Thyroid gland (tissue), 4 donors: Measurements from ENCODE around the gene GALNT10. TPM values are rescaled to one million over a fixed set of nuclear protein-coding genes. Genes with fewer than 3 reads are reported as not detected.

Source experiments
- DNase-seq, 2 donors: peaks; one replicate each; pipeline ENCODE4 v3.0.0-alpha.2; 2019
- H3K27ac ChIP-seq, 3 donors: fragments of 200-600 bp; sonication (generic); 1 replicate in 2 of 3; 2 replicates in 1 of 3; pipeline ENCODE4 v1.5.1; 2016 to 2019; ENCODE audit warnings: mild to moderate bottlenecking in 1 of 3, moderate library complexity in 1 of 3
- H3K27me3 ChIP-seq: fragments of 200-600 bp; sonication (generic); one replicate; pipeline ENCODE4 v1.5.1; 2019
- H3K36me3 ChIP-seq, 2 donors: fragments of 200-600 bp; sonication (generic); one replicate each; pipeline ENCODE4 v1.5.1; 2016 to 2019
- H3K4me1 ChIP-seq, 2 donors: fragments of 200-600 bp; sonication (generic); one replicate each; pipeline ENCODE4 v1.5.1; 2017 to 2019
- H3K4me3 ChIP-seq, 3 donors: fragments of 200-600 bp; sonication (generic); replicated peaks in 1 of 3; 1 replicate in 2 of 3; 2 replicates in 1 of 3; pipeline ENCODE4 v1.5.1; 2016; ENCODE audit warnings: mild to moderate bottlenecking in 1 of 3
- H3K9me3 ChIP-seq: fragments of 200-600 bp; sonication (generic); one replicate; pipeline ENCODE4 v1.5.1; 2017
- POLR2A ChIP-seq, 2 donors: fragments of 450-650 bp; IDR thresholded peaks; one replicate each; pipeline ENCODE4 v1.6.1; 2017; ENCODE audit warnings: antibody characterized with exemption in 2 of 2, mild to moderate bottlenecking in 2 of 2, moderate library complexity in 1 of 2
- WGBS, 2 donors: methylation state at CpG; one replicate each; pipeline ENCODE4 v1.1.5; 2017; 5-methylcytosine and 5-hydroxymethylcytosine counted together
- intact Hi-C: fragments of 100-400 bp; cut with DNase I; formaldehyde crosslinking; loops from one replicate; pipeline ENCODE4 v1.15.1; 2023
- total RNA-seq, 4 donors: library from RNA; depleted of rRNA; stranded (reverse); fragments of >200 nt; gene quantifications; one replicate each; pipeline ENCODE4 v1.2.3, GENCODE V29; 2016
- TF ChIP-seq, protein P1 (sequence below), 6 experiments: fragments of 200-600 bp in 3 of 6; fragments of 450-650 bp in 3 of 6; sonication (generic) in 3 of 6; IDR thresholded peaks; one replicate each; pipeline ENCODE4 v1.5.1; 2016 to 2019; ENCODE audit warnings: antibody characterized with exemption in 6 of 6, mild to moderate bottlenecking in 2 of 6, inconsistent platforms in 1 of 6, moderate library complexity in 1 of 6

The GALNT10 gene
- total RNA-seq, 4 donors from 2014 or later = 33.3 to 69.6 (median 58.1) TPM

DNA sequence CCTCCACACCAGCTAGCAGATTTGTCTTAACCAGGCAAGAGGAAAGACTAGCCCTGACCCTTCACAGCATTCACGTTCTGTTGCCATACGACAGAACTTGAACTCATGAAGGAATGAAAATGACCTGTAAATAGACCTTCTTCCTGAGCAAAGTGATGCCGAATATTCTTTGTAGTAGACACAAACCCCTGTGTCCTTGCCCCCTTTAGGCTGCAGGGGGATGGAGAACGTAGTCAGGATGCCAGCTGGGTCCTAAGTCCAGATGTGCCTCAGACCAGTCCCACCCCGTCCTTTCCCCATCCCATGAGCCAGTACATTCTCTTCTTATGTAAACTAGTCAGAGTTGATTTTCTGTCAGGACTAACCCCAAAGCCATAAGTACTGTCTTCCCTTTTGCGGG lies 151.1 kb downstream of the GALNT10 start:
- H3K27me3 ChIP-seq = no peaks in the 10 kb centered on the region
- no peaks in the 10 kb centered on the region for H3K4me1 ChIP-seq
- H3K27ac ChIP-seq = no peak overlapping the region
- H3K9me3 ChIP-seq = no peaks in the 10 kb centered on the region
- WGBS, 2 donors = 95 to 97% methylated on average over 6 of the region's 6 CpGs
- no peak for DNase-seq
- no peaks in the 10 kb centered on the region for H3K36me3 ChIP-seq
- H3K4me3 ChIP-seq = no peak overlapping the region
- TF ChIP-seq, protein P1, sequence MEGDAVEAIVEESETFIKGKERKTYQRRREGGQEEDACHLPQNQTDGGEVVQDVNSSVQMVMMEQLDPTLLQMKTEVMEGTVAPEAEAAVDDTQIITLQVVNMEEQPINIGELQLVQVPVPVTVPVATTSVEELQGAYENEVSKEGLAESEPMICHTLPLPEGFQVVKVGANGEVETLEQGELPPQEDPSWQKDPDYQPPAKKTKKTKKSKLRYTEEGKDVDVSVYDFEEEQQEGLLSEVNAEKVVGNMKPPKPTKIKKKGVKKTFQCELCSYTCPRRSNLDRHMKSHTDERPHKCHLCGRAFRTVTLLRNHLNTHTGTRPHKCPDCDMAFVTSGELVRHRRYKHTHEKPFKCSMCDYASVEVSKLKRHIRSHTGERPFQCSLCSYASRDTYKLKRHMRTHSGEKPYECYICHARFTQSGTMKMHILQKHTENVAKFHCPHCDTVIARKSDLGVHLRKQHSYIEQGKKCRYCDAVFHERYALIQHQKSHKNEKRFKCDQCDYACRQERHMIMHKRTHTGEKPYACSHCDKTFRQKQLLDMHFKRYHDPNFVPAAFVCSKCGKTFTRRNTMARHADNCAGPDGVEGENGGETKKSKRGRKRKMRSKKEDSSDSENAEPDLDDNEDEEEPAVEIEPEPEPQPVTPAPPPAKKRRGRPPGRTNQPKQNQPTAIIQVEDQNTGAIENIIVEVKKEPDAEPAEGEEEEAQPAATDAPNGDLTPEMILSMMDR (IDR thresholded peaks at IDR 0.05) = no peak
- no peak for TF ChIP-seq POLR2A (IDR thresholded peaks at IDR 0.05)
- intact Hi-C loops = no loop called here

- no peak for DNase-seq
- no peaks in the 10 kb centered on the region for H3K27me3 ChIP-seq
- H3K4me1 ChIP-seq = peaks cover 0 to 4% of the 10 kb centered on the region in 2 donors
- no peak for TF ChIP-seq POLR2A (IDR thresholded peaks at IDR 0.05)
- TF ChIP-seq, protein P1 (IDR thresholded peaks at IDR 0.05) = no peak
- H3K9me3 ChIP-seq = no peaks in the 10 kb centered on the region
- no peaks in the 10 kb centered on the region for H3K36me3 ChIP-seq
- 75 to 77% methylated on average over 7 of the region's 7 CpGs for WGBS, 2 donors
- H3K27ac ChIP-seq = no peak overlapping the region
- intact Hi-C loops = no loop called here
- no peak overlapping the region for H3K4me3 ChIP-seq
Observed at GRCh38 chr5:154342211-154342610, 151.7 kb downstream of the GALNT10 start.

DNA sequence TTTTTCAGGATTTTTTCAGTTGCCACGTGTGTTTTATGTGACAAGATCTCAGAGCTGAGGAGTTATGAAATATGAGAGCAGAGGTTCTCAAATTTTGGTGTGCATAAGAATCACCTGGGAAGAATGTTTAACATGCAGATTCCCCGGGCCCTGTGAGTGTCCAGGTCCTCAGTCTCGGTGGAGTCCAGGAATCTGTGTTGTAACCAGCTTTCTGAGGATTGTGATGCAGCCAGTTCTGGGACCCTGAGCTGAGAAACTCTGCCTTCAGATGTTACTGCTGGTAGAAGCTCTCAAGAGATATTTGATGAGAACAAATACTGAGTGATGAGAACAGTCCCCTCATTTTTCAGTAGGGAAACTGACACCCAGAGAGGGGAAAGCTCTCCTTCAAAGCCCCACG lies 152.4 kb downstream of the GALNT10 start:
- Histone ChIP-seq H3K4me1 (peaks cover 0 to 4% of the 10 kb centered on the region in 2 donors), H3K4me3 (no peak overlapping the region), H3K27ac (no peak overlapping the region), H3K9me3 (no peaks in the 10 kb centered on the region), H3K36me3 (no peaks in the 10 kb centered on the region), H3K27me3 (no peaks in the 10 kb centered on the region)
- no peak for TF ChIP-seq POLR2A (IDR thresholded peaks at IDR 0.05)
- TF ChIP-seq, protein P1 (IDR thresholded peaks at IDR 0.05) = no peak
- intact Hi-C loops = no loop called here
- 91 to 92% methylated on average over 4 of the region's 4 CpGs for WGBS, 2 donors
- no peak for DNase-seq

DNA sequence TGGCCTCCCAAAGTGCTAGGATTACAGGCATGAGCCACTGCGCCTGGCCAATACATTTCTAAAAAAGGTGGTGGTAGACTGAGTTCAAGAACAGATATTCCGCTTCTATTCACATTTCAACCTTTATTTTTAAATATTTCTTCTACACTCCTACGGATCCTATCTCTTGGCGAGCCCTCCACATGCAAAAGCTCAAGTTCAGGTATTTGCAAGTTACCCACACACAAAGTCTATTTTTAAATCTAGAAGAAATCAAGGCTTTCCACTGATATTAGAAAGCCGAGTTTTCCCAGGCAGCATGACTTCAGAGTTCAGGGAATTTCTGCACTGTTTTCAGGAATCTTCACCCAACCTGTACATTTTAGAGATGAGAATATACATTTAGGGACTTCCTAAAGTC lies 153.9 kb downstream of the GALNT10 start:
- no peak overlapping the region for H3K27ac ChIP-seq
- H3K9me3 ChIP-seq = no peaks in the 10 kb centered on the region
- intact Hi-C loops = no loop called here
- peaks cover 0 to 4% of the 10 kb centered on the region in 2 donors for H3K4me1 ChIP-seq
- no peaks in the 10 kb centered on the region for H3K27me3 ChIP-seq
- H3K36me3 ChIP-seq = no peaks in the 10 kb centered on the region
- no peak for DNase-seq
- no peak for TF ChIP-seq POLR2A (IDR thresholded peaks at IDR 0.05)
- TF ChIP-seq, protein P1 (IDR thresholded peaks at IDR 0.05) = no peak
- WGBS, 2 donors = 93 to 99% methylated on average over 5 of the region's 5 CpGs
- no peak overlapping the region for H3K4me3 ChIP-seq

- DNase-seq = no peak
- no peaks in the 10 kb centered on the region for H3K36me3 ChIP-seq
- intact Hi-C loops = no loop called here
- peaks cover 0 to 4% of the 10 kb centered on the region in 2 donors for H3K4me1 ChIP-seq
- no peaks in the 10 kb centered on the region for H3K27me3 ChIP-seq
- no peak overlapping the region for H3K27ac ChIP-seq
- no peaks in the 10 kb centered on the region for H3K9me3 ChIP-seq
- no peak overlapping the region for H3K4me3 ChIP-seq
- TF ChIP-seq POLR2A (IDR thresholded peaks at IDR 0.05) = no peak
- TF ChIP-seq, protein P1 (IDR thresholded peaks at IDR 0.05) = no peak
- 89 to 93% methylated on average over 5 of the region's 5 CpGs for WGBS, 2 donors
Observed at GRCh38 chr5:154345255-154345952, 154.9 kb downstream of the GALNT10 start.
